HG02610 (cell line): ENCODE data around the gene TTLL1.

Experiments
- ATAC-seq: cut with Tn5 transposase; IDR thresholded peaks from one replicate; pipeline ENCODE4 v1.9.1; 2021; ENCODE audit warnings: mild to moderate bottlenecking, moderate library complexity; ENCODE audit not compliant: unreplicated experiment

Gene TTLL1

GRCh38 chr22:43088984-43089717 is at the start of gene TTLL1:
TSS of gene TTLL1 (minus strand) at chr22:43089391. CDS start at chr22:43075586, 13,805 bp downstream.
- peak; percentile 76 for ATAC-seq

- no peak for ATAC-seq
Observed at GRCh38 chr22:43136801-43137200, 47.6 kb upstream of the TTLL1 start.

DNA sequence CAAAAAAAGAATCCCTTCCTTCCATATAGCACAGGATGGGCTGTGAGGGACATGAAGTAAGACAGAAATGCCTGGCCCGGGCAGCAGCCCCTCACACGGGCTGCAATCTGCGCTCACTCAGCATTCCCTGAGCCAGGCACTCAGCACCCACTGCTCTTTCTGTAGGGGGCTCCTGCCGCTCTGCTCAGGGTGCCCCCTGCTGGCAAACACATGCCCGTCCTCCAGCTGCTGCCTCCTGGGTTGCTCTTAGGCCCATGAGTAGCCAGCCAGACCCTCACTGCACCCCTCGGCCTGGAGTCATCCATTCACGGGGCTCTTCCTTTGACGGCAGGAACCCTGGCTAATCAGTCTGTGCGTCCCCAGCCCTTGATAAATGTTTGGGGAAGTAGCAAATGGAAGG is 47.1 kb upstream of the TTLL1 start:
- ATAC-seq = no peak

- ATAC-seq = no peak
Observed at GRCh38 chr22:43135565-43135964, 46.4 kb upstream of the TTLL1 start.

GRCh38 chr22:43134553-43134952 is 45.4 kb upstream of the TTLL1 start:
- ATAC-seq = no peak

- no peak for ATAC-seq
Observed at GRCh38 chr22:43133401-43133800, 44.2 kb upstream of the TTLL1 start.

GRCh38 chr22:43131773-43132501 is 42.7 kb upstream of the TTLL1 start:
- ATAC-seq = no peak

DNA sequence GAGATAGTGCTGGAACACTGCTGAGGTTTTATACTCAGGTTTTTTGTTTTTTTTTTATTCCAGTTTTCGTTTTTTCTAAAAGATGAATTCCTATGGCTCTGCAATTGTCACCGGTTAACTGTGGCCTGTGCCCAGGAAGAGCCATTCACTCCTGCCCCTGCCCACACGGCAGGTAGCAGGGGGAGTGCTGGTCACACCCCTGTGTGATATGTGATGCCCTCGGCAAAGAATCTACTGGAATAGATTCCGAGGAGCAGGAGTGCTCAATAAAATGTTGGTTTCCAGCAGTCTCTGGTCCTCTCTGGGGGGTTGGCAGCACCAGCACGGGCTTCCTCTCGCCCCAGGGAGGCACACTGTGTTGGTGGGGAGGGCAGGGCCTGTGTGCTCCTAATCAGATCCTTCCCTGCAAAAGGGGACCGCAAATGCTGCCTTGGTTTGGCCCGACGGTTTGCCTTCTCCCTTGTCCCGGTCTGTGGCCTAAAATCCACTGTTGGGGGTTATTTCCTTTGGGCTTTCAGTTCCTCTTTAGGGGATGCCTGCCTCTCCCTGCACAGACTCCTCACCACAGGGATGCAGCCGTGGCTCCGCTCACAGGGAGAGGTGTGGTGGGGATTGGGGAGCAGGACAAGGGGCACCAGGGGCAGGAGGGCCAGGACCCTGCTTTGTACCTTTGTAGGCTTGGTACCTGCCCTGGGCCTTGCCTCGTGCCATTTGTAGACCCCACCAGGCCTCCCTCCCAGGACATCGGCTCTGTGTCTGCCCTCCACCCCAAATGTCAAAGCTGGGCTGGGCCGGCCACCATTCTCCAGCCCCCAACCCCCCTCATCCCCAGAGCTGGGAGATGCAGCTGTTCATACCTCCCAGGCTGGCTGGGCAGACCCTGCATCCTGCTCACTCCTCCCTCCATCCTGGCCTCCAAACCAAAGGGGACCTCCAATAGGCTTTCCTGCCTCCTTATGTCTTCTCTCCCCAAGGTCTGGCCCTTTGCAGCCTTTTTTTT is 40.5 kb upstream of the TTLL1 start:
- no peak for ATAC-seq

DNA sequence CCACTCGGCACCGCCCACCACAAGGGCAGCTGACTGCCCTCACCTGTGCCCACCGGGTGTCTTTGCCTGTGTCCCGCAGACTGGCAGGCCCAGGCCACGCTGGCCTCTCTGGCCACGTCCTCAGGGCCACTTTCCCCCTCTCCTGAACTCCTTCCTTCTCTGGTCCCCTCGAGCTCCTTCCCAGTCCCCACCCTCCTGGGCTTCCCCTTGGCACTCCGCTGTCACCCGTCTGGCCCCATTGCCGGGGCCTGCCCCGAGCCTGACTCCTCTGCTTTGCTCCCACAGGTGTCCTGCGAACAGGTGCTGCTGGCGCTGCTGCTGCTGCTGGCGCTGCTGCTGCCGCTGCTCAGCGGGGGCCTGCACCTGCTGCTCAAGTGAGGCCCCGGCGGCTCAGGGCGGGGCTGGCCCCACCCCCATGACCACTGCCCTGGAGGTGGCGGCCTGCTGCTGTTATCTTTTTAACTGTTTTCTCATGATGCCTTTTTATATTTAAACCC is 39.8 kb upstream of the TTLL1 start:
- no peak for ATAC-seq

DNA sequence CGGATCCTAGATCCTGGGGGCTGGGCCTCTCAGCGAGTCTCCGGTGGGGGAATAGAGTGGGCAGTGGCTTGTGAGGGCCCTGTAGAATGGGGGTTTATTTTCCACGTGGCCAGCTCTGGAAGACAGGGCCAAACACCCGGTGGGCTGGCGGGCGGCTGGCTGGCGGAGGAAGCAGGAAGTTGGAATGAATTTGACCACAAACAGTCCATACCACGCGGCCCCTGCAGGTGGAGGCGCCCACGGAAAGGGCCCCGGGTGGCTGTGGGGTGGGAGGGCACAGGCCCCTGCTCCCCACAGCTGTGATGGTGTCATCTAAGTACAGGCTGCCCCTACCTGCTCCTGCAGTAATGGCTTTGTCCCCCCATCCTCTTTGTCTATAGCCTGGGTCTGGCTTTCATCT is 38.9 kb upstream of the TTLL1 start:
- ATAC-seq = no peak

DNA sequence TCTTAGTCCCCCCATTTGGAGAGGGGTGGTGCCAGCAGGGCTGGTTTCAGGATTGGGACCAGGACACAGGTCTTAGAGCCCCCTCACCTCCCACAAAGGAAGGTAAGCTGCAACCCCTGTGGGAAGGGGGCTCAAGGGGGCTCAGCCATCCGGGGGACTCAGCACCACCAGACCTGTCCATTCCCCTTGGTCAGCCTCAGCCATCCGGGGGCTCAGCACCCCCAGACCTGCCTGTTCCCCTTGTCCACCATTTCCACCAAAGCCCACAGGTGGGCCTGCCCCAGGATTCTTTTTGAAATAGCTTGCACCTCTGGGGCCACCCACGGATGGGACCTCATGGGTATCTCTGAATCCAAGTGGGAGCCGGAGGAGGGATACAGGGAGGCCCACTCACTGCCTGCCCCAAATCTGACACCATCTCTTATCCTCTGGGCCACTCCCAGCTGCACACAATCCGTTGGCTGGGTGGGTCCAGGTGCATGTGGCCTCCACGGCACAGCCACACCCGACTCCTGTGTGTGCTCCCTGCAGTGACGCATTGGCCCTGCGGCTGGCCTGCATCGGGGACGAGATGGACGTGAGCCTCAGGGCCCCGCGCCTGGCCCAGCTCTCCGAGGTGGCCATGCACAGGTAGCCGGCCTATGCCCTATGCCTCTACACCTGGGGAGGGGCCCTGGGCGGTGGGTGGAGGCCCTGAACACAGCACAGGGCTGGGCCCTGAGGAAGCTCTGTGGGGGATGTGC is 38.1 kb upstream of the TTLL1 start:
- ATAC-seq = no peak

DNA sequence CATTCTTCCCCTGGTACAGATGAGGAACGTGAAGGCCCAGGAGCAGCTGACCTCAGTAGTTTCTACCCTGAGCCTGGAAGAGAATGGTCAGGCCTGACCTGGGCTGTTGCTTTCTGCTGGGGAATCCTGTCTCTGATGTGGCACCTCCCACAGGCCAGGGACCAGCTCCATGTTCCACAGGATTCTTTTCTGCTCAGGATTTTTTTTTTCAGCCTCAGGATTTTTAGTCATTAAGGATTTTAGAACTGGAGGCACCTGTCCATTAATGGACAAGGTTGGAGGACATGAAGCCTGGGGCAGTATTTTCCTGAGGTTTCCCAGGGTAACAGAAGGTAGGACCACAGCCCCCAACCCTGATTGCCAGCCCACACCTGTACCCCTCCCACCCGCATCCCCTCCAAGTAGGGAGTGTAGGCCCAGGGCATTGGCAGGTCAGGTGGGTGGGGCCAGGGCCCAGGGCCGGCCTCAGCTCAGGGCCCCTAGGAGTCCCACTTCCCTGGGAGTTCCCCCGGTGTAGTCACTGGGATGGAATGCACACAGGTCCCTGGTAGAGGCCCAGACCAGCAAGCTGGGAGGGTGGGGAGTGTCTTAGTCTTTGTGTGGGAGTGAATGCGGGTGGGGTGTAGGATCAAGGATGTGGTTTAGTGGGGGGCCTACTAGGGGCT is 37.4 kb upstream of the TTLL1 start:
- no peak for ATAC-seq

GRCh38 chr22:43118953-43119458 is 29.8 kb upstream of the TTLL1 start:
- peak; percentile 61 for ATAC-seq

- ATAC-seq = no peak
Observed at GRCh38 chr22:43118024-43118849, 29.0 kb upstream of the TTLL1 start.

DNA sequence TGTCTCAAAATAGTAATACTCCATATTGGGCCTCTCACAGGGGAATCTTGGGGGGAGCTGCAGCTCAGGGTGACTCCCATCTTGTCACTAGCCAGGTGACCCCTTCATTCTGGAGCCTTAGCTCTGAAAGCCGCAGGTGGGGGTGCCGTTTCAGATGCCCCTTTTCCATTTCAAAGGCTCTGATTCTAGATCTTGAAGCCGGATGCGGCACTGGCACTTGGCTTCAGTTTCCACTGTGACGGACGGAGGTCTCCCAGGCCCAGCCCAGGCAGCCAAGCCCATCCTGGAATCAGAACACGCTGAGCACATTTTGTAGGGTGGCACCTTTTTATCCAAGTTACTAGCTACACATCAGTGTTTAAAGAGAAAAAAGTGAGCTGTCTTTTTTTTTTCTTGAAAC is 27.7 kb upstream of the TTLL1 start:
- no peak for ATAC-seq

DNA sequence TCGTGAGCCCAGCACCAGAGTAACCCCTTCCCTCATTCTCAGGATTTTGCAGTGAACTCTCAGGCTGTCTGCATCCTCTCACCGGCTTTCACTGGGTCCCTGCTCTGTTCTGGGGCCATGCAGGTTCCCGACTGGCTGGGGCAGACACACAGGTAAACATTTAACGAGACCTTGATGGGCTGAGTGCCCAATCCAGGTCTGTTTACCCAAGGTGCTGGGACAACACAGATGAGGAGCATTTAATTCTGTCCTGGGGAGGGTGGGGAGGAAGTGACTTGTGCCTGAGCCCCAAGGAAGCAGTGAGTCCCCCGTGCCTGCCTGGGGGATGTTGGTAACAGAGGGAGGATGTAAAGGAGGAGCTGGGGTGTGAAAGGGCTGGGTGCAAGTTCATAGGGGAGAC is 25.8 kb upstream of the TTLL1 start:
- ATAC-seq = no peak

GRCh38 chr22:43113526-43114251 is 24.5 kb upstream of the TTLL1 start:
- no peak for ATAC-seq
